Stimulated activated CD8-positive, alpha-beta memory T cell treated with anti-CD3 and anti-CD28 coated beads, Interleukin-7, amount 100 ng/mL, for 1 hour (primary cell): ENCODE results near the gene ITPRID2.

Experiments used
- DNase-seq, 2 donors: peaks; one replicate each; pipeline ENCODE4 v3.0.0-alpha.2; 2020; ENCODE audit warnings: low read depth in 2 of 2

ITPRID2 gene

GRCh38 chr2:181882246-181883020, 9.1 kb upstream of the ITPRID2 start:
- DNase-seq = no peak

GRCh38 chr2:181884601-181885000, 6.9 kb upstream of the ITPRID2 start:
- DNase-seq = no peak

GRCh38 chr2:181885096-181885495, 6.4 kb upstream of the ITPRID2 start:
- DNase-seq = no peak

DNA sequence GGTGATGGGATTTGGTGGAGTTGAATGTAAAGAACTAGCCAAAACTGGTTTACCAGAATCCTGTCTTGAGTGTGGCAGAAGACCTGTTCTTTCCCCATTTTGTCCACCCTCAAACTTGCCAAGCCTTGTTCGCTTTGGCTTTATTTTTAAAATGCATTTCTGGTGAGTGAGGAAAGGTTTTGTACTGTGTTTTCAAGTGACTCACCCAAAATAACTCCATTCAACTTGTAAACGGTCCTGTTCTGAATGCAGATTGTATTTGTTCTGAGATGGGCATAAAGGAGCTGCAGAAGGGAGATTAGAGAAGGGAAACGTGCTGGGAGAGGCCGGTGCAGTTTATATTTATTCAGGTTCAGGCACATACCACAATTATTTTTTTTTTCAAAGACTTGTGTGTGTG, 5.3 kb upstream of the ITPRID2 start:
- DNase-seq = no peak

DNA sequence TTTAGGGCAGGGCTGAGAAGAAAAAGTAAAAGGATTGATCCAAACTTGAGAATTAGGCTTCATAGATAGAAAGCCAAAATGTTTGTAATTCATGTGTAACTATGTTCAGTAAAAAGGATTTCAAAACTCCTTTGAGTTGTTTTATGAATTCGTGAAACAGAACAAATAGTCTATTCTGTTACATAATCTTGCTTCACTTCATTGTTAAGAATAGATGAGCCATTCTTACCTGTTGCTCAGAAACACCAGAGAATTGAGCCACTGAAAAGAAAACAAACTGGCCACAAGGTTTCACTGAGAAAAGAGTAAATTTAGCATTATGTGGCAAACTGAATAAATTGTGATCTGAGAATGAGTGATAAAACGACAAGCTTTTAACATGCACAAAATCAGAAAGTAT, 4.5 kb upstream of the ITPRID2 start:
- no peak for DNase-seq

- DNase-seq = no peak
Observed at GRCh38 chr2:181889776-181890175, 1.8 kb upstream of the ITPRID2 start.

GRCh38 chr2:181890271-181890670, 1.3 kb upstream of the ITPRID2 start:
- no peak for DNase-seq

DNA sequence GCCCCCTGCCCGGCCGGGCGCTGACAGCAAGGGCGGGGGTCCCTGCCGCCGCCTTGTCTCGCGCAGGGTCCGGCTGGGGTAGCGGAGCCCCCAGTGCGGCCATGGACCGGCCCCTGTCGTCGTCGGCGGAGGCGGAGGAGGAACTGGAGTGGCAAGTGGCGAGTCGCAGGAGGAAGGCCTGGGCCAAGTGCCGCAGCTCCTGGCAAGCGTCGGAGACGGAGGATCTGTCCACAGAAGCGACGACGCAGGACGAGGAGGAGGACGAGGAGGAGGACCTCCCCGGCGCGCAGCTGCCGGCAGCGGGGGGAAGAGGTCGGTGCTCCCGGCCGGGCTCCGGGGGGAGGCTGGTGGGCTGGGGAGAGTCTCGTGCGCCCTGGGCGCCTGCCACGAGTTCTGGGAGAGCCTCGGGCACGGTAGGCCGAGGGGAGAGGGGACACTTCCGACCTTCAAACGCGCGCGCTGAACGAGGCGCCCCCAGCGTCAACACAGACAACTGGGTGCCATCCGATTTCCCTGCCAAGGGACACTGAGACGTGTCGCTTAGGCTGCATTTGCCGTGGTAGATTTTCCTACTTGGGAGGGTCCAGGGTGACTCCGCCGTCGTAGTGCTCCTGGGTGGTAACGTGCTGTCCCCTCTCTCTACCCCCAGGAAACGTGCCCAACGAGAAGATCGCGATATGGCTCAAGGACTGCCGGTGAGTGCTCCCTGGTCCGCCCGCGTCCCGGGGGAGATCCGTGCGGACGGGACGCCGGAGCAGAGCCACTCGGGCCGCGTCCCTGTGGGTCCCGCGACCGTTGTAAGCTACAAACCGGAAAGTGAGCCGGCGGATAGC, 652 bp downstream of the ITPRID2 start:
- DNase-seq = peak; percentile 20 to 25

- DNase-seq = no peak
Observed at GRCh38 chr2:181892799-181893435, 1.4 kb downstream of the ITPRID2 start.

- DNase-seq = no peak
Observed at GRCh38 chr2:181894381-181894780, 2.9 kb downstream of the ITPRID2 start.

DNA sequence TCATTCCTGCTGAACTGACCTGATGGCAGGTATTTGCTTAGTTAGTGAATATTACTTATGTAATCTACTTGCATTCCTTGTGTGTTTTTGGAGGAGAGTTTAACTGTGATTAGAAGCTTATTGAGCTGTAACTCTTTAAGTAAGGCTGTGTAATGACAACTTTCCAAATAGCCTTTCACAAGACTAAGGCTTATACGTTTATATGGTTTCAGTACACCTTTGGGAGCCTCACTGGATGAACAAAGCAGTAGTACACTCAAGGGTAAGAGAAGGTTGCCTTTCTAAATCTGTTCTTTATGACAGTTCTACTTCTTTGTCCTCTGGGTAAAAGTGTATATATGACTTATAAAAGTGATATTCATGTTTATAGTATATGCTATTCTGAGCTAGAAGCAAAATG, 4.3 kb downstream of the ITPRID2 start:
- DNase-seq = no peak

- no peak for DNase-seq
Observed at GRCh38 chr2:181896286-181896685, 4.8 kb downstream of the ITPRID2 start.

GRCh38 chr2:181900007-181900651, 8.6 kb downstream of the ITPRID2 start:
- DNase-seq = no peak

DNA sequence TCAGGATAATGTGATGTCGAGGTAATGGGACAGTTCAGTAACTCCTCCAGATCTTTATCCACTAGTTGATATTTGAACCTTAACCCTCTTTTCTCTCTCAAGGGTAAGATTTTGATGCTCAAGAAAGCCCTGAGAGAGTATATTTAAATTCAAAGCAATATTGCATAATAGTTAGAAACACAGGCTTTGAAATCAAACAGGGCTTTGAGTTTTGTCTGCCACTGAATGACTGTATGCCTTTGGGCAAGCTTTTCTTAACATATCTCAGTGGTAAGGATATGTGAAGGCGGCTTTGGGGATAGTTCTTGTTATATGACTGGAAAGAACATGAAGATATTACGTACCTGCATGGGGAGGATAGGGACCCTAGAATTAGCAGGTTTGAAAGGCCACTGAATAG, 11.1 kb downstream of the ITPRID2 start:
- no peak for DNase-seq

DNA sequence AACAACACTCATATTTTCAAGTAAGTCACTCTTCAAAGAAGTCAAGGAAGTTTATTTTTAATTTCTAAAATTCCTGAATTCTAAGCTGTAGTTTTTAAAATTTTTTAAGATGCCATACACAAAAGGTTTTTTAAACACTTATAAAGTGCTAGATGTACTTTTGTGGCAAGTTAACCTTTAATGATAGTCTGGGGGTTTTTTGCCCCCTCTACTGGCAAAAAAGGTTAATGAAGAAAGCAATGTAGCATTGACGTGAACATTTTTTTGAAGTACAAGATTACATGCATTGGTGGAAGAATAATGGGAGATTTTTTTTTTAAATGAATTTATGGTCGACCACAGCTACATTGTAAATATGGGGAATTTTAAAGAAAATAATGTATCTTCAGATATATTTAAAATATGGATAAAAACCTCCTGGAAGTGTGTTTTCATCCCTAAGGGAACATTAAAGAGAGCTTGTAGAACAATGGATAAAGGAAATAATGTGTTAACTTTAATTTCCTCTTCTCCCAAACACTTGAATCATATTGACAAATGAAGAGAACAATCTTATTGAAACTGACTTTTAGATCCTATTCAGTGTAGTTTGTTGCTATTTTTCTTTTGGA, 12.6 kb downstream of the ITPRID2 start:
- DNase-seq = no peak

DNA sequence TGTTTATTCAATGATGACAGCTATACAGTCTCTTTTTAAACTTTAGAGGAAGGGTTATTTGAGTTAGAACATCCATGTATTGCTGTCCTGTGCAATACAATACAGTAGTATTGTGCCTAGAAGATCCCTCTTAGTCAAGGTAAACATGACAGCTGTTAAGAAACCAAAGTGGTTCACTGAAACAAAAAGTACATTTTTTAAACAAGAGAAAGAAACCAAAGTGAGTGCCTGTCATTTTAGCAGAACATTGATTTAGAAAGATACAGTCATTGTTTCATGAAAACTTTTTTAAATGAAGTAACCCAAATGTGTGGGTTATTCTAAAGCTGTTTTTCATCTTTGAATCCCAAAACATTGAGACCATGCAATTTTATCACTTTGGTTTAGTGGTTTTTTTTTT, 15.5 kb downstream of the ITPRID2 start:
- DNase-seq = no peak

- no peak for DNase-seq
Observed at GRCh38 chr2:181907635-181908034, 16.1 kb downstream of the ITPRID2 start.

DNA sequence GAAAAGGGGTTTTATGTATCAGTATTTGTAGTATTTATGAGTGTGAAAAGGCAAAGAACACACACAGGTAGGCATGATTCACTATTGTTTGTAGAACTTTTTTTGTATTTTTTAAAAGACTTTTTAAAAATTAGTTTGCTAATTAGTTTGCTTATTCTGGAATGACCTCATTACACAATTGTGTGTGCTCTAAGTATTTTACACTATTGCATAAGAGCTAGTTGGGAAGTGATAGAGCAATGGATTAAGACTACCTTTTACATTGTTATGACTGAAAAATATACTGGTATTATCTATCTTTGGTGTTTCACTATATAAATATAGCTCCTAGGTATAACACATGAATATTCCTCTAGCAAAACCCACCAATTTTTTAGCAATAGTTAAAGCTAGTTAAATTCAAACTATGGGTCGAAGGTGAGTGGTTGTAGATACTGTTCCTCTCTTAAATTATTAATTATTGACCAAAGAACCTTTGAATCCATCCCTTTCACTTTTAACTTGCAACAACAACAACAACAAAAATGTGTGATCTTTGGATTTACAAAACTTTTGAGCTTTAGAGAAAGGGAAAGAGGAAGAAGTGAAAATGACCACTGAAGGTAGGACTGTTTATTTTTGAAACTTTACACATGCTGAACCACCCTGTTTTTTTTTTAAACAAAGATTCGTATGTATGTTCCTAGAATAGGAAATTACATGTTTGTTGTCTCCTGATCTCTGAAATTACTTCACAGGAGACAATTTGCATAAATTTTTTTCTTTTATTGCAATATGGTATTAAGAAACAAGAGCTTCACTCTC, 18.7 kb downstream of the ITPRID2 start:
- DNase-seq = no peak

DNA sequence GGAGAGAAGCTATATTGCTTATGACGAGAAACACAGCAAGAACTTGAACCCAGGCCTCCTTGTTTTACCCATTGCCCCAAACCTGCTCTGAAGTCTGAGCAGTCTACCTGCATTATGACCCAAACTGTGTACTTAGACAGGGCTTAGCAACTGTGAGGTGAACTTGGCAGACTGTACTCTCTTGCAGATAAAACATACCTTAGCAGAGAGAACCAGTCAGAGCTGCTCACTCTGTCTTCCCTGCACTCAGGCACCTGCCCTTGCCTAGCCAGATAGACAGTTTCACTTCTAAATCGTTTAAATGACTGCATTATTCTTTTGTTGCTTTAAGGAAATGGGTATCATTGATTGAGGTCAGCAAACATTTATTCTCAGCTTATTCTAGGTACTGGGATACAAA, 20.3 kb downstream of the ITPRID2 start:
- no peak for DNase-seq

- no peak for DNase-seq
Observed at GRCh38 chr2:181915102-181915501, 23.6 kb downstream of the ITPRID2 start.
